Liver (tissue), 9 donors: Measurements from ENCODE around the gene NAT9. TPM values are rescaled to one million over a fixed set of nuclear protein-coding genes. Genes with fewer than 3 reads are reported as not detected.

Source experiments
- DNase-seq: peaks from one replicate; pipeline ENCODE4 v3.0.0-alpha.2; 2017; ENCODE audit warnings: low spot score
- H3K27ac ChIP-seq, 2 donors: one replicate each; pipeline ENCODE4 v1.7.0; 2013; ENCODE audit warnings: inconsistent platforms in 2 of 2, low read length in 2 of 2, control low read depth in 1 of 2, low read depth in 1 of 2, mild to moderate bottlenecking in 1 of 2
- H3K27me3 ChIP-seq, 4 donors: one replicate each; pipeline versions ENCODE4 v1.6.1 to v1.7.0; 2013; ENCODE audit warnings: low read length in 3 of 4, inconsistent platforms in 1 of 4, mild to moderate bottlenecking in 1 of 4, moderate library complexity in 1 of 4; ENCODE audit not compliant: control insufficient read depth in 4 of 4, insufficient read depth in 4 of 4
- H3K36me3 ChIP-seq, 4 donors: one replicate each; pipeline versions ENCODE4 v1.6.1 to v1.7.0; 2013; ENCODE audit warnings: low read length in 3 of 4, mild to moderate bottlenecking in 3 of 4, low read depth in 1 of 4, moderate library complexity in 1 of 4; ENCODE audit not compliant: control insufficient read depth in 4 of 4, insufficient read depth in 3 of 4
- H3K4me1 ChIP-seq, 4 donors: one replicate each; pipeline versions ENCODE4 v1.6.1 to v1.7.0; 2013; ENCODE audit warnings: low read length in 3 of 4, mild to moderate bottlenecking in 3 of 4, moderate library complexity in 1 of 4; ENCODE audit not compliant: control insufficient read depth in 4 of 4, insufficient read depth in 4 of 4
- H3K4me3 ChIP-seq, 3 donors: one replicate each; pipeline versions ENCODE4 v1.6.1 to v1.7.0; 2013; ENCODE audit warnings: low read length in 3 of 3, control low read depth in 1 of 3, low read depth in 1 of 3, mild to moderate bottlenecking in 1 of 3
- H3K9ac ChIP-seq, 2 donors: one replicate each; pipeline ENCODE4 v1.7.0; 2013; ENCODE audit warnings: low read length in 2 of 2, mild to moderate bottlenecking in 2 of 2, moderate library complexity in 2 of 2, control low read depth in 1 of 2, low read depth in 1 of 2
- H3K9me3 ChIP-seq, 4 donors: one replicate each; pipeline versions ENCODE4 v1.6.1 to v1.7.0; 2013; ENCODE audit warnings: low read length in 3 of 4; ENCODE audit not compliant: control insufficient read depth in 4 of 4
- EGR1 ChIP-seq, 2 donors: IDR thresholded peaks; 2 replicates each; pipeline ENCODE4 v1.6.1; 2016 to 2018; ENCODE audit warnings: antibody characterized with exemption in 2 of 2, low read depth in 2 of 2
- FOXA1 ChIP-seq: IDR thresholded peaks from 2 replicates; pipeline ENCODE4 v1.6.1; 2016; ENCODE audit warnings: antibody characterized with exemption
- FOXA2 ChIP-seq: IDR thresholded peaks from 2 replicates; pipeline ENCODE4 v1.6.1; 2016; ENCODE audit warnings: antibody characterized with exemption
- HNF4A ChIP-seq, 2 donors: conservative IDR thresholded peaks; 2 replicates each; pipeline ENCODE4 v1.6.1; 2016; ENCODE audit warnings: antibody characterized with exemption in 2 of 2, mild to moderate bottlenecking in 2 of 2
- HNF4G ChIP-seq: IDR thresholded peaks from 2 replicates; pipeline ENCODE4 v1.6.1; 2016; ENCODE audit warnings: antibody characterized with exemption
- JUND ChIP-seq, 2 donors: IDR thresholded peaks; 2 replicates each; pipeline ENCODE4 v1.6.1; 2016; ENCODE audit warnings: antibody characterized with exemption in 2 of 2
- NR2F2 ChIP-seq: IDR thresholded peaks from 2 replicates; pipeline ENCODE4 v1.6.1; 2016; ENCODE audit warnings: antibody characterized with exemption
- RAD21 ChIP-seq, 2 donors: IDR thresholded peaks; 2 replicates each; pipeline ENCODE4 v1.6.1; 2016; ENCODE audit warnings: antibody characterized with exemption in 2 of 2, mild to moderate bottlenecking in 2 of 2
- REST ChIP-seq: IDR thresholded peaks from 2 replicates; pipeline ENCODE4 v1.6.1; 2016; ENCODE audit warnings: antibody characterized with exemption, mild to moderate bottlenecking
- RXRA ChIP-seq, 2 donors: IDR thresholded peaks; 2 replicates each; pipeline ENCODE4 v1.6.1; 2017 to 2018; ENCODE audit warnings: antibody characterized with exemption in 2 of 2, mild to moderate bottlenecking in 1 of 2
- SP1 ChIP-seq: IDR thresholded peaks from 2 replicates; pipeline ENCODE4 v1.6.1; 2018; ENCODE audit warnings: antibody characterized with exemption, mild to moderate bottlenecking
- TAF1 ChIP-seq: conservative IDR thresholded peaks from 2 replicates; pipeline ENCODE4 v1.6.1; 2016; ENCODE audit warnings: antibody characterized with exemption, mild to moderate bottlenecking
- YY1 ChIP-seq: IDR thresholded peaks from 2 replicates; pipeline ENCODE4 v1.6.1; 2016; ENCODE audit warnings: antibody characterized with exemption, mild to moderate bottlenecking
- WGBS: extraction: QIAGEN DNeasy Blood & Tissue Kit; methylation state at CpG from one replicate; pipeline ENCODE4 v1.1.7; 2013; 5-methylcytosine and 5-hydroxymethylcytosine counted together
- polyA plus RNA-seq, 2 donors: library from polyadenylated mRNA; stranded (reverse) in 1 of 2; unstranded in 1 of 2; fragments of 200-250 nt in 1 of 2; fragments of >200 nt in 1 of 2; fragmentation: Nextera tagmentation in 1 of 2; extraction: Ambion mirVana in 1 of 2; gene quantifications; one replicate each; pipeline versions ENCODE4 v1.2.1 to v1.2.3, GENCODE V29; 2013 to 2015
- total RNA-seq, 2 donors: library from RNA; depleted of rRNA; stranded (reverse); fragments of >200 nt; gene quantifications; one replicate each; pipeline ENCODE4 v1.2.3, GENCODE V29; 2014
- TF ChIP-seq, protein P1 (sequence below): IDR thresholded peaks from 2 replicates; pipeline ENCODE4 v1.6.1; 2016; ENCODE audit warnings: antibody characterized with exemption
- TF ChIP-seq, protein P2 (sequence below): fragments of 150-350 bp; IDR thresholded peaks from 2 replicates; pipeline ENCODE4 v1.5.1; 2017; ENCODE audit warnings: improper control_type of control experiment, low read depth, low read length; ENCODE audit not compliant: missing input control
- TF ChIP-seq, protein P3 (sequence below): IDR thresholded peaks from 2 replicates; pipeline ENCODE4 v1.6.1; 2016; ENCODE audit warnings: antibody characterized with exemption
- TF ChIP-seq, protein P4 (sequence below): IDR thresholded peaks from 2 replicates; pipeline ENCODE4 v1.6.1; 2016; ENCODE audit warnings: antibody characterized with exemption
- donor health status: healthy.
- donor health status: healthy.
- donor health status: healthy.
- donor health status: healthy.
- donor health status: healthy.

Gene NAT9
- total and polyA plus RNA-seq, 4 donors, result 8.1 to 25.5 (median 17.1) TPM

DNA sequence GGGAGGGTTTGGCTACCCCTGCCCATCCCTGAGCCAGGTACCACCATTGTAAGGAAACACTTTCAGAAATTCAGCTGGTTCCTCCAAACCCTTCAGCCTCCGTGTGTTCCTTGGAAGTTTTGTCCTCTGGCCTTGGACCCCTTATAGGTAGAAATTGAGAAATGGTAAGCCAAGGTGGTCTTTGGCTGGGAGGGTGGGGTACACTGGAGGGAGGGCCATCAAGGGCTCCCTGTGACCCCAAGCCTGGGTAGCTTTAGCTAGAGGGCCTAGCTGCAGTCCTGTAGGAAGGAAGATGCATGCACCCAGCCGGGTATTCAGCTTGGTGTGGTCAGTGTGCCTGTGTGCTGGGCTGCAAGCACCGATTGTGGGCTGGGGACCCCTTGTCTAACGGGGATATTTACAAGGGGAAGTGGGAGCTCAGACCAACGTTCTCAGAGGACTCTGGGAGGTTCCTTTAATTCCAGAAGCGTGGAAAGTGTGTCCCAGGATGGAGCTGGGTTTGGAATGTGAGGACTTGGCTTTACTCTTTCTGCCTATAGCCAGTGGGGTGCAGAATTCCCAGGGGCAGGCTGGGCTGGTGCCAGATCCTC is 6.8 kb downstream of the NAT9 start:
- Histone ChIP-seq H3K27me3 (no peaks in the 10 kb centered on the region), H3K27ac (peak overlapping the region; percentile 83 to 92), H3K9me3 (no peaks in the 10 kb centered on the region), H3K4me3 (no peak overlapping the region), H3K36me3 (peaks cover 9 to 26% (median 17%) of the 10 kb centered on the region in 4 donors), H3K4me1 (peaks cover 21 to 86% (median 66%) of the 10 kb centered on the region in 4 donors), H3K9ac (no peak overlapping the region)
- 51% methylated on average over 6 of the region's 6 CpGs for WGBS
- TF ChIP-seq RXRA (IDR thresholded peaks at IDR 0.05), result peak in 1 of 2 donors; percentile 8
- TF ChIP-seq, protein P1, sequence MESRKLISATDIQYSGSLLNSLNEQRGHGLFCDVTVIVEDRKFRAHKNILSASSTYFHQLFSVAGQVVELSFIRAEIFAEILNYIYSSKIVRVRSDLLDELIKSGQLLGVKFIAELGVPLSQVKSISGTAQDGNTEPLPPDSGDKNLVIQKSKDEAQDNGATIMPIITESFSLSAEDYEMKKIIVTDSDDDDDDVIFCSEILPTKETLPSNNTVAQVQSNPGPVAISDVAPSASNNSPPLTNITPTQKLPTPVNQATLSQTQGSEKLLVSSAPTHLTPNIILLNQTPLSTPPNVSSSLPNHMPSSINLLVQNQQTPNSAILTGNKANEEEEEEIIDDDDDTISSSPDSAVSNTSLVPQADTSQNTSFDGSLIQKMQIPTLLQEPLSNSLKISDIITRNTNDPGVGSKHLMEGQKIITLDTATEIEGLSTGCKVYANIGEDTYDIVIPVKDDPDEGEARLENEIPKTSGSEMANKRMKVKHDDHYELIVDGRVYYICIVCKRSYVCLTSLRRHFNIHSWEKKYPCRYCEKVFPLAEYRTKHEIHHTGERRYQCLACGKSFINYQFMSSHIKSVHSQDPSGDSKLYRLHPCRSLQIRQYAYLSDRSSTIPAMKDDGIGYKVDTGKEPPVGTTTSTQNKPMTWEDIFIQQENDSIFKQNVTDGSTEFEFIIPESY, result no peak
- DNase-seq, result no peak

GRCh38 chr17:74768763-74769114 is 7.4 kb downstream of the NAT9 start:
- Histone ChIP-seq H3K9ac (peak overlapping the region in 1 of 2 donors; percentile 23), H3K27me3 (no peaks in the 10 kb centered on the region), H3K27ac (peak overlapping the region; percentile 83 to 92), H3K9me3 (no peaks in the 10 kb centered on the region), H3K36me3 (peaks cover 9 to 26% (median 17%) of the 10 kb centered on the region in 4 donors), H3K4me3 (no peak overlapping the region), H3K4me1 (peaks cover 27 to 87% (median 69%) of the 10 kb centered on the region in 4 donors)
- WGBS, result 54% methylated on average over 7 of the region's 7 CpGs
- TF ChIP-seq NR2F2, result no peak
- DNase-seq, result no peak

GRCh38 chr17:74768069-74768762 is 7.9 kb downstream of the NAT9 start:
- peak overlapping the region; percentile 83 to 92 for H3K27ac ChIP-seq
- H3K9me3 ChIP-seq, result no peaks in the 10 kb centered on the region
- no peaks in the 10 kb centered on the region for H3K27me3 ChIP-seq
- H3K4me3 ChIP-seq, result no peak overlapping the region
- peak overlapping the region in 1 of 2 donors; percentile 23 for H3K9ac ChIP-seq
- DNase-seq, result no peak
- 42% methylated on average over 17 of the region's 17 CpGs for WGBS
- peaks cover 31 to 87% (median 71%) of the 10 kb centered on the region in 4 donors for H3K4me1 ChIP-seq
- peaks cover 9 to 23% (median 17%) of the 10 kb centered on the region in 4 donors for H3K36me3 ChIP-seq
- TF ChIP-seq, protein P2, sequence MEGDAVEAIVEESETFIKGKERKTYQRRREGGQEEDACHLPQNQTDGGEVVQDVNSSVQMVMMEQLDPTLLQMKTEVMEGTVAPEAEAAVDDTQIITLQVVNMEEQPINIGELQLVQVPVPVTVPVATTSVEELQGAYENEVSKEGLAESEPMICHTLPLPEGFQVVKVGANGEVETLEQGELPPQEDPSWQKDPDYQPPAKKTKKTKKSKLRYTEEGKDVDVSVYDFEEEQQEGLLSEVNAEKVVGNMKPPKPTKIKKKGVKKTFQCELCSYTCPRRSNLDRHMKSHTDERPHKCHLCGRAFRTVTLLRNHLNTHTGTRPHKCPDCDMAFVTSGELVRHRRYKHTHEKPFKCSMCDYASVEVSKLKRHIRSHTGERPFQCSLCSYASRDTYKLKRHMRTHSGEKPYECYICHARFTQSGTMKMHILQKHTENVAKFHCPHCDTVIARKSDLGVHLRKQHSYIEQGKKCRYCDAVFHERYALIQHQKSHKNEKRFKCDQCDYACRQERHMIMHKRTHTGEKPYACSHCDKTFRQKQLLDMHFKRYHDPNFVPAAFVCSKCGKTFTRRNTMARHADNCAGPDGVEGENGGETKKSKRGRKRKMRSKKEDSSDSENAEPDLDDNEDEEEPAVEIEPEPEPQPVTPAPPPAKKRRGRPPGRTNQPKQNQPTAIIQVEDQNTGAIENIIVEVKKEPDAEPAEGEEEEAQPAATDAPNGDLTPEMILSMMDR, result no peak
- TF ChIP-seq RAD21 (IDR thresholded peaks at IDR 0.05) (peak in 1 of 2 donors; percentile 46), FOXA1 (peak; percentile 56), HNF4G (no peak), YY1 (peak; percentile 65), NR2F2 (no peak), EGR1 (IDR thresholded peaks at IDR 0.05; ENCODE audit: low read depth in 2 of 2) (peak; percentile 28 to 46), HNF4A (conservative IDR thresholded peaks at IDR 0.05) (peak; percentile 54 to 87), TAF1 (no peak), SP1 (peak; percentile 67), FOXA2 (peak; percentile 43), JUND (IDR thresholded peaks at IDR 0.05) (peak in 1 of 2 donors; percentile 55), RXRA (IDR thresholded peaks at IDR 0.05) (peak; percentile 71 to 92), REST (peak; percentile 55)
- TF ChIP-seq, protein P1, result peak; percentile 41
- TF ChIP-seq, protein P3, sequence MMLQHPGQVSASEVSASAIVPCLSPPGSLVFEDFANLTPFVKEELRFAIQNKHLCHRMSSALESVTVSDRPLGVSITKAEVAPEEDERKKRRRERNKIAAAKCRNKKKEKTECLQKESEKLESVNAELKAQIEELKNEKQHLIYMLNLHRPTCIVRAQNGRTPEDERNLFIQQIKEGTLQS, result no peak
- TF ChIP-seq, protein P4, sequence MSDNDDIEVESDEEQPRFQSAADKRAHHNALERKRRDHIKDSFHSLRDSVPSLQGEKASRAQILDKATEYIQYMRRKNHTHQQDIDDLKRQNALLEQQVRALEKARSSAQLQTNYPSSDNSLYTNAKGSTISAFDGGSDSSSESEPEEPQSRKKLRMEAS, result peak; percentile 82
